LHCN-M2 (cell line): ENCODE data around the gene ZNF263. TPM values are rescaled to one million over a fixed set of nuclear protein-coding genes. Genes with fewer than 3 reads are reported as not detected.

ENCODE experiments used
- DNase-seq: peaks from one replicate; pipeline ENCODE4 v3.0.0-alpha.2; 2012; ENCODE audit warnings: low read depth
- polyA plus RNA-seq: library from polyadenylated mRNA; unstranded; fragments of >200 nt; gene quantifications from one replicate; pipeline ENCODE4 v1.2.1, GENCODE V29; 2012; ENCODE audit warnings: missing spikeins
- total RNA-seq: library from RNA; depleted of rRNA; stranded (reverse); fragments of >200 nt; gene quantifications from 2 replicates; pipeline ENCODE4 v1.2.3, GENCODE V29; 2014; rRNA removed

The ZNF263 gene
- 35.5 and 43.5 TPM in 2 replicates for total RNA-seq
- 14.0 TPM for polyA plus RNA-seq

DNA sequence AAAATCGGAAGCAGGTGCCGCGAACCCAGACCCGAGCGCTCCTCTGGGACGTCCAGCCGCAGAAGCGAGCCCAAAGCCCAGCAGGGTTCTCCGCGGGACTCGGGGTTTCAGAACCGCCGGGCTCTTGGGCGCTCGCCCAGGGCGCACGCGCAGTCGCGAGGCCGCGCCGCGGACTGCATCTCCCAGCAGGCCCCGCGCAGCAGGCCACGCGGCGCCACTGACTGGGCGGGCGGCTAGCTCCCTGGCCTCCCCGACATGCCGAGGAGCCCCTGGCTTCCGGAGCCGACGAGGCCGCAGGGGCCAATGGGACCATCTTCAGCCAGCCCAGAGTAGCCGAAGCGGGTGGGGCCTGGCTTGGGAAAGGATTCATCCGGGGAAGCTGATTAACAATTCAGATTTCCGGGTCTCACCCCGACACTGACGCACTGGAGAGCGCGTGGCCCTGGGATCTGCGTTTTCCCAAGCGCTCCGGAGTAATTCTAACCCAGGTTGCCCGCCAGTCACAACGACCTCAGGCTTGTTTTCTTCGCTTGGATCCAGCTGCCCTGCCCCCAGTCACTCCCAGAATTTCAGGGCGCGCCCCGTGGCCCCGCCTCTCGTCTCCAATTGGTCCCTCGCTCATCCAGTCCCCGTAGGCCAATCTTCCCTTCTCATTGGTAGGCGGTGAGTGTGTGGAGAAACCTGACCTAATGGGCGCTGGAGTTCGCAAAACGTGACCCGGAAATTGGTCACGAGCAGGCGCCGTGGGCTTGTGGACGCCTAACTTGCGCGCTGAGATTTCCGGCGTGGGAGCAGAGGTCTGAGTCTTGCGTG, at the start of gene ZNF263:
Gene ZNF263 (plus strand): TSS at position 762 of the 813 bp plus-strand sequence. CDS start 328 bp downstream, outside the sequence.
- peak; percentile 98 for DNase-seq

DNA sequence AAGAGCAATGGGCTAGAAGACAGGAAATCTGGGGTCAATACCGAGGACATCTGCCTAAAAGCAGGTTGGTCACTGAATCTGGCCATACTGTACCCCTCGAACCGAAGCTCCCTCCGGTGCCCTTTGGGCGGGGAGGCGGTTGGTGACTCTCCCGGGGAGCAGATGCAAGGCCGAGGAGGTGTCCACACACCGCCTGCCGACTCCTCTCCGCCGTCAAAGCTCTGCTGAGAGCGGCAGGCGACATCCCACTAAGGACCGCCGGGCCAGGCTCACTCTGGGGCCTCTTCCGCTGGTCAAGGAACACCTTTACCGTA, 48.8 kb upstream of the ZNF263 start:
- no peak for DNase-seq

DNA sequence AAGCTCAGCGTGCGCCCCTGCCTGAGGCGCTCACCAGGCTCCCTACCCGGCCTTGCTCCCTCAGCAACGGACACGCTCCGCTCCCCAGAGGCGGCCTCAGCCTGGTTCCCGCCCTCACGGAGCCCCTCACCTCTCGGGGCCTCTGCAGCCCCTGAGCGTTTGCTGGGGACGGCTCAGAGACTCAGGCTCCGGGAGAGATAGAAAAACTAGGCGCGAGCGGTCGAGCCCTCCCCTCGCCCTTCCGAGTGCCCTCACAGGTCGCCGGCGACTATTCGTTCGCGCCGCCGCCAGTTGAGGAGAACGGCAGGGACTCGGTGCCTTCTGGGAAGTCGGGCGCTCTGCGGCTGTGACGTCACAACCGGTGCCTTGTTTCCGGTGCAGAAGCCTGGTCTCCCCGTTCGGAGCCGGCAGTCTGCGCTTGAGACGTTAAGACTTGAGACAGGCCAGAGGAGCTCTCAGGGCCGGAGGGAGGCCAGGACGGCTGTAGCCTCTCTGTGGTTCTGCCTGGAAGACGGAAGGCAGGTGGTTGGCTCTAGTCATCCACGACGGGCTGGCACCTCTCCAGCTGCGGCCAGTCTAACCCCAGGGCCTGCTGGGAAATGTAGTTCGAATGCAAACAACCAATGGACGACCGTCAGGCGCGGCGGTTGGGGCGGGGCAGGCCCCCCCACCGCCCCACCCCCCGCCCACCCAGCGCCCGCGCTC, 48.3 kb upstream of the ZNF263 start, which contains the start of gene ZNF200:
Gene ZNF200 (minus strand): TSS at position 302 of the 705 bp plus-strand sequence. CDS start 1,403 bp downstream, outside the sequence.
- DNase-seq: peak; percentile 94

DNA sequence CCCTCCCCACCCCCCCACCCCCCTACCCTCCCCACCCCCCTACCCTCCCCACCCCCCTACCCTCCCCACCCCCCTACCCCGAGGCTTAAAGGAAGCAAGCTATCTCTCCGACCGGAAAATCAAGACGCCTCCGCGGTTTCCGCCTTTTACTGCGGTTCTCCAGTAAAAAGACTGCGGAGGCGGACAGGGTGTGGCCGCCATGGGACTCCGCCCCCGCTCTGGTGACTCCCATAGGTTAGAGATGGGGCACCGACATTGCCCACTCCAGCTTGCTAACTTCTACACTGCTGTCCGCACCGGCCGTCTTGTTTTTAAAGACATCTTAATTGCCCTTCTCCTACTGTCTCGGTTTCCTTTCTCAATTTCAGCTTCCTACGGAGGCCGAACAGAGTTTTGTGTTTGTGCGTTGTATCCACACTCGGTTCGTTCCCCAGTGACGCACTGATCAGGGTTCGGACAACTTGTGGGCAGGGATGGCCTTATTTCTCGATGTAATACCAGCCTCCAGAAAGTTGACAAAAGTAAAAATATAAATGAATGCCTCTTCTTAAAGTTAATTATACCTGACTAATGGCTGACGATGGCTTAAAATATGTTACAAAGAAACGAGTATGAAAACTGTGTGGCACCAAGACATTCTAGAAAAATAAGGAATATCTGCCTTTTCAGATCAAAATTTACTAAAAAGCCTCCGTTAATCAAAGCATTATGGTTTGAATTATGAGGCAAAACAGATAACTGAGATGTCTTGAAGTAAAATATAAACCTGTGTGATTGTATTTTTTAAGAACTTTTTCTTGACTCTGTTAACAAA, 47.2 kb upstream of the ZNF263 start:
- DNase-seq: no peak

DNA sequence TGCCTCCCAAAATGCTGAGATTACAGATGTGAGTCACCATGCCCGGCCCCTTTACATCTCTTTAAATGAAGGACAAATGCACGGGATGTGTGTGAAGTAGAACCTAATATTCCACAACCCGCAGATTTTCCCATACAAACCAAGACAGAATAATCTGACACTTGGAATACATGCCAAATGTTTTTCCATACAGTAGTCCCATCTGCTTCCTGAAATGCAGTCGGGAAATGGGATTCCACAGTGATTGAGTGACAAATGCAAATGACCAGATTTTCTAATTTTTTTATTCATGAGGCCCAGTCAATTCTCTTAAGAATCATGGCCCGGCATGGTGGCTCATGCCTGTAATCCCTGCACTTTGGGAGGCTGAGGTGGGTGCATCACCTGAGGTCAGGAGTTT, 41.5 kb upstream of the ZNF263 start:
- DNase-seq: no peak

DNA sequence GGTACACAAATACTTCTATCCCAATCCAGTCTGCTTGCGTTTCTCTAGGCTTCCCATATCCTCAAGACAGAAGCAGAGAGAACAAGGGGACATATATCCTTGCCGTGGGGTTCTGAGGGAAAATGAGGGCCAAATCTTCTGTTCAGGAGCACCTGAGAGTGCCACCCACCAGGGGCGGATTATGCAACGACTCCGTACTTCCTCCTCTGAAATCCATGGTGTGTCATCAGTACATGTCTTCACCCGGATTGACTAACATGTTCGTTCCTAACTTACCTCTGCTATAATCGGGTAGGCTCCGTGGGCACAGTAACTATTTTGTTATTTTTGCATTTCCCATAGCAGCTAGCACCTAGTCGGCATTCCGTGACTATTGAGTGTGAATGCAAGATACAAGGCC, 40.6 kb upstream of the ZNF263 start:
- DNase-seq: no peak

DNA sequence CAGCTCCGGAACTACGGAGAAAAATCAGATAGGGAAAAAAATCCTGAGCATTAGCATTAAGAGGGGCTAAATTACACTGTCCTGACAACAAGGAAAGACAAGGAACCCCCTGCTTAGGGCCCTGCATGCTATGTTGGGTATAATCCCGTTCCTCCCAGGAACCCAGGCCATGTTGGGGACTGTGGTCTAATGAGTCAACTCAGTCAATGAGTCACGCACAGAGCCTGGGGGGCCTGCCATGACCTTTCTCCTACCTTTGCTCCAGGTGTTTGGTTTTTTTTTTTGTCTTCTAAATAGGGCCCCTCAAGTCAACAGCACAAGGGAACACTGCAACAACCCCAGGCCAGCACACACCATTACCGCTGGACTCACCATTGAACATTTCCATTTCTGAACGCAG, 39.4 kb upstream of the ZNF263 start:
- DNase-seq: no peak

DNA sequence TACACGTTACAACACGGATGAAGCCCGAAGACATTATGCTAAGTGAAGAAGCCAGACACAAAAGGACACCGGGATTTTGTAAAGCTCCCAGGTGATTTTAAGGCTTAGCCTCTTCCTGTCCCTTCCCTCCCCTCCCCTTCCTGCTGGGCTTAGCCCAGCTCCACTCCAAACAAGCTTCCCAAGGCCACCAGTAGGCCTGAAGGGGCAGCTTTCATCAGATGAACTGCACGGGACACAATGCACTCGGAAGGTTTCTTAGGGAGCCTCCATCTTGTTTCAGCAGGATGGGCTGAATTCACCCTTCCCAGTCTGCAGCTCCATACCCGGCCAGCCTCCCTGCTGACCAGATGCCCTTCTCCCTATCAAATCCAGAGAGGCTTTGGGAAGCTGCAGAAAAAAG, 37.3 kb upstream of the ZNF263 start:
- DNase-seq: no peak

DNA sequence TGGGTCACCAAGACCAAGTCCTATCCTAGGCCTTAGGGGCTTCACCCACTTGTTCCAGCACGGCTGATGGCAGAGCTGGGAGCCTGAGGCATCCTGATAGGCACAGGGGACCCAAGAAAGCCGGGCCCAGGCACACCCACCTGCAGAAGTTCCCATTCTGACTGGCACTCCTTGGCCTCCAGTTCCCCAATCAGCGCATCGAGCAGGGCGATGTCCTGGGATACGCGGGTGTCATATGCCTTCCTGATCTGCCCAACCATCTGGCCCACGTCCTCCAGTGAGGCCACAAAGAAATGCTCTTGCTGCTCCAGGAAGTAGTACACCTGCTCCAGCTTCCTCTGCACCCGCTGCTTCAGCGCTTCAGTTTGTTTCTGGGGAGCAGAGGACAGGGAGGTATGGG, 36.4 kb upstream of the ZNF263 start:
- no peak for DNase-seq

DNA sequence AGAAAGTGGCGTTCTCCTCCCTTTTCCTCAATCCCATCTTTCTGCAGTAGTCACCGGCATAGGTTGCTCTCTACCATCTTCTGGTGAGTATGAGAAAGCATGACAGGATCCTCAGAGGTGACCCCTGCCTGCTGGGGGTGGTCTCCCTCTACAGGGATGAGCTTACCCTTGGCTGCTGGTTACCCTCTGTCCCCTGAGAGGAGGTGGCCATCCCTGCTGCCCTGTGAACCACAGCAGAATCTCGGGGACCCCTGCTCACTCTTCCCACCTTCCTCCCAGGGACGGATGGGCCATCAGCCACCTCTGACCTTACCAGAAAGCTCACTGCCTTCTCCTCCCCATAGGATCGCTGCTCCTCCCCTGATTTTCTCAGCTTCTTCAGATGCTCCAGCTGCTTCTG, 34.7 kb upstream of the ZNF263 start:
- no peak for DNase-seq

DNA sequence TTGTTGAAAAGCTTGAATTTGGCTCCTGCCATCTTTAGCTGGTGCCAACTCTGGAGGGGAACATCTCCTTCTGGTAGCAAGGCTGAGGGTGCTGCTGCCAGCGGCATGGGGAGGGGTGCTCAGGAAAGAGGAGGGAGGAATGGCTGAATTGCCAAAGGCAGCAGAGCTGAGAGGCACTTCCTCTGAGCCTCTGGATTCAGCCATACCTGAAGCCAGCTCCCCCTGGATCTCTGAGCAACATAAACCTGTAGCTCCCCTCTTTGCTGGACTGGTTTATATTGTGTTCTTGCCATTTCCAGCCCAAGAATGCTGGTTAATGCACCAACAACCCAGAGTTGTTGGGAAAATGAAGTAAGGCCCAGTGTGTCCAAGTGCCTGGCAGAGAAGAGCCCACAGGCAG, 34.3 kb upstream of the ZNF263 start:
- no peak for DNase-seq

DNA sequence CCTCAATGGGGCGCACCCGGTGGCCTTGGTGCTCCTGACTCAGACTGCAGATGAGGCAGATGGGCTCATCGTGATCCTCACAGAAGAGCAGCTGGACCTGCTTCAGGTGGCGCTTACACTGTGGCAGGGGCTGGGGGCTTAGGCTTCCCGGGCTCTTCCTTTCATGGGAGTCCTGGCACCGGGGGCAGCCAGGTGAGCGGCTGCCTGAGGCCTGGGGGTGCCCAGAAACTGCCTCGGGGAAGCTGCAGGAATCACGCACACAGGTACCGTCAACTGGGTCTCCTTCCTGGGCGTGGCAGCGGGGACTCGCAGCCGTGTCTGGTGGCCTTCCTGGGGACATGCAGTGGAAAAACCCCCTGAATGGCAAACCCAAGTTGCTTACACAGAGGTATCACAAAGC, 33.8 kb upstream of the ZNF263 start:
- DNase-seq: no peak

DNA sequence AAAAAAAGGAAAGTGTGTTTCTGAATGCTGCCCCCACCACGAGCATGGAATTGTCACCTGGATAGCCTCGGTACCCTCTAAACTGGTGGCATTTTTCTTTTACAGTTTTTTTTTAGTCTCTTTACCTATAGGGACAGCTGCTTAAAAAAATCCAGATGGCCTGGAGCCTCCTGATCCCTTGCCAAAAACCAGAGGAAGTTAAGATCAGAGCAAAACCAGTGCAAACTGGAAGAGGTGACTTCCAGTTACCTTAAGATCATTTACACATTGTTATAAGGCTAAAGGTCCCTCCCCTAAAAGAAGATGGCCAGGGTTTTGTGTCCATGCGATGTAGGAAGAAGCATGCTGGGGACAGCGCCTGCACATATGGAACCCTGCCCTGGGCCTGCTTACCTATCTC, 30.3 kb upstream of the ZNF263 start:
- DNase-seq: no peak

DNA sequence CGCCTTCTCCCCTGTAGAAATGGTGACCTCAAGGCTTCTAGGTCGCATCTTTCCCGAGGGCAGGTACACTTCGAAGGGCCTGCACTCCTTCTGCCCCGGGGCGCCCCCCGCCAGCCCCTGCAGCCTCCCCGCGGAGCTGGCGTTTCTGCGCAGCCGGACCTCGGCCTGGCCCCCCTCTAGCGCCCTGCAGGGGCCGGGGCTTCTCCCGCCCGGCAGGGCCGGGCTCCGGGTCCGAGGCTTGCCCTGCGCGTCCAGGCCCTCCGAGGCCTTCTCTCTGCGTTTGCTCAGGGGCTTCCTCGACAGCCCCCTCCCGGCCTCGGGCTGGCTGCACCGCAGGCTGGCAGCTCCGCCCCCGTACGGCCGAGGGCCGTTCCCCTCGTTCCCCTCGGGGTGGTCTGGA, 29.0 kb upstream of the ZNF263 start:
- DNase-seq: no peak

DNA sequence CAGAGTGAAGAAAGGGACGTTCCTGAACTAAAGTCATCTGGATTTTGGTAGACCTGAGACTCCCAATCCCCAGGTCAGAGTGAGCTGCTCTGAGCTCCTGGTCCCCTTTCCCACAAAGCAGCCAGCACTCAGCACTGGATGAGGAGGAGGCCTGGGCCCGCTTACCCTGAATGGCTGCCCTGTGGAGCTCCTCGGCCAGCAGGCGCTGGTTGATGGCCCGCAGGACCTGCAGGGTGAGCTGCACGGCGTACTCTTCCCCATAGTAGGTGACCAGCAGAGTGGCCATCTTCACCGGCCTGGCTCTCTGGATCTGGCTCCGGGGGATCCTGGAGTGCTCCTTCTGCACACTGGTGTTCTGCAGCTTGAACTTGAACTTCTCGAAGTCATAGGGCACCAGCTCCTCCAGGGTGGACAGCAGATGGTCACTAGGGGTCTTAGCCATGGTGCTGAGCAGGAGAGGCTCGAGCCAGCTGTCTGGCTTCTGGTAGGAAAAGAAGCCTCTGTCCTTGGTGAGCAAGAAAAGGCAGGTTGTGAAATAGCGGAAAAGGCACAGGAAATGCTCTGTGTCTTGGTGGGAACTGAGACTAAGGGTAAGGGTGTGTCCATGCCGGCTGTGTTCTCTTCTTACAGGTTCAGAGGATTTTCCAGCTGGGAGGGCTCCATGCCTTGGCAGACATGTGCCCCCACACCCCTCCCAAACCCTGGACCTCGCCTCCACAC, 27.0 kb upstream of the ZNF263 start, which contains the start of gene MEFV:
Gene MEFV (minus strand): TSS at position 488 of the 720 bp plus-strand sequence. CDS start 46 bp downstream, at position 442.
- DNase-seq: peak; percentile 55

DNA sequence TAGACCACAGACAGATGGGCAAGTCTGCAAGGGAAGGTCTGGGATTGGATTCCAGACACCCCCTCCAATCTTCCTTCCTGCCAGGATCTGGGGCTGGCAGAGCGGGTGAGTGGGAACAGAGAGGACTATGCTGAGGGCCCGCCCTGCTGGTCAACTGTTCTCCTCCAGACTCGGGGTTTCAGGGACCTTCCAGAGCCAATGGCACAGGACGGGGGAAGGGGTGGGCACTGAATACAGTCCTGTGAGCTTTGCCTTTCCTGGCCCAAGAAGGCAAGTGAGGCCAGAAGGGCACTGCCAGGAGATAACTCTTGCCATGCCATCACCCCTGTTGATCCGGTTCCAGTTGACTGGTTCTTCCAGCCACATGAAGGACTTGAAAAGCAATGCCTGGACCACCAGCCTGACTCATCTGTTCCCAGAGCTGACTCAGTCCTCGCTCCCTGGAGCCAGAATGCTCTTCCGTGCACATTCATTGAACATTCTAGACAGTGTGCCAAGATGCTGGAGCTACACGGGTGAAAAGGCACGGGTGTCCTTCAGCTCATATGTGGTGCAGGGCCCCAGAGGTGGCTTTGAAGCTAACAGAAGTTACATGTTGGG, 26.3 kb upstream of the ZNF263 start:
- DNase-seq: peak; percentile 63

DNA sequence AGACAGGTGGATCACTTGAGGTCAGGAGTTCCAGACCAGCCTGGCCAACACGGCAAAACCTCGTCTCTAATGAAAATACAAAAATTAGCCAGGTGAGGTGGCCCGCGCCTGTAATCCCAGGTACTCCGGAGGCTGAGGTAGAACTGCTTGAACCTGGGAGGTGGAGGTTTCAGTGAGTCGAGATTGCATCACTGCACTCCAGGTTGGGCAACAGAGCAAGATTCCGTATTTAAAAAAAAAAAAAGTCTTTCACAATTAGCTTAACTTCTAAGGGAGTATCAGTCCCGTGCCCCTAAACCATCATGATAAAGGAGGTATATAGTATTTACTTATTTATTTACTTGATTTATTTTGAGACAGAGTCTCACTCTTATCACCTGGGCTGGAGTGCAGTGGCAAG, 23.5 kb upstream of the ZNF263 start:
- DNase-seq: no peak

DNA sequence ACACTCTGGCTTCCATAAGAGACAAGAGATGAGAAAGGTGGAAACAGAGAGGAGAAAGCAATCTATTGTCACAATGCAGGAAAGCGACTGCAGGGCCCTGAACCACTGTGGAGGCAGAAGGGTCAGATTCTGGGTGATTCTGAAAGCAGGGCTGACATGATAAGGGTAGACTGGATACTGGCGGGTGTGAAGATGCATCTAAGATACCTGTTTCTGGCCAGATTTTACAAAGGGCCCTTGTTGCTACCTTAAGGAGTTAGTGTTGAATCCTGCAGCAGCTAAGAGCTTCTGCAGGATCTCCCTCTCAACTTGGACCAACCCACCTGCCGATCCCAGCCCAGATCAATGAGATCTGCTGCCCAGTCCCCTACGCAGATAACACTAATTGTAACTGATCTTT, 20.8 kb upstream of the ZNF263 start:
- DNase-seq: no peak

DNA sequence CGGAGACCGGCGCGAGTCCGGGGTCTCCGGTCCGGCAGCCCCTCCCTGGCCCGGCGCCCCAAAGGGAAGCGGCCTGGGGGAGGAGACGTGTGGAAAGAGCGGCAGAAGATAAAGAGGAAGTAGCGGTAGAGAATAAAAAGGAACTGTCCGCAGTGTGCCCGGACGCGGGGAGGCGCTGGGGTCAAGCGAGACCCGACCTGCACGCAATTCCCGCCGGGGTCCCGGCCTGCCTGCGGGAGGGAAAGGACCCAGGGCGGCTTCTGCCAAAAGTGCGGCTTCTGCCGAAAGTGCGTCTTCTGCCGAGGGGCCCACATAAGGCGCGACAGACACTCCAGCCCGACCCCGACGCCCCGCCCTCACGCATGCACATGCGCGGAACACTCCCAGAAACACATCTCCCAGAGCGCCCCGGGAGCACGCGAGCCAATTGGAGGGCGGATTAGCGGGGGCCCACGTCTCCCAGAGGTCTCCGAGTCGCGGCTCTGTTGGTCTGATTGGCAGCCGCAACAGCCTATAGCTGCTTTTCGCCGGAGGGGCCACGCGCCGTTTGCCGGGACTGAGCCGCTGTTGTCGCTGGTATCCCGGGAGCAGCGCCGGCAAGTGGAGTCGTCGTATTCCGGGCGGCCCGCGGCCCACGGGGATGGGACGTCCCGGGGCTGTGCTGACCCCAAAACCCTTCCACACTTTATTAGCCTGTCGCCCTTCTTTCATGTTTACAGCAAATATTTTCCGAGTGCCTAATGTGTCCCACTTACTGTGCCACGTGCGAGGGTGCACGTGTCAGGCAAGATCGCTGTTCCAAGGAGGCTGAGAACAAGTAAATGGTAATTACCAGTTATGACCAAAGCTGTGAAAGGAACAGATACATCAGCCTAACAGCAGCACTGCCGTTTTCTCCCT, 18.9 kb upstream of the ZNF263 start:
- peak; percentile 98 for DNase-seq
